Urinary bladder (tissue), 4 donors: Measurements from ENCODE around the gene PIEZO2. TPM values are rescaled to one million over a fixed set of nuclear protein-coding genes. Genes with fewer than 3 reads are reported as not detected.

Source experiments
- DNase-seq: peaks from one replicate; pipeline ENCODE4 v3.0.0-alpha.2; 2015; ENCODE audit errors: extremely low spot score
- H3K27ac ChIP-seq: one replicate; pipeline ENCODE4 v1.5.1; 2013; ENCODE audit warnings: low read depth, mild to moderate bottlenecking, moderate library complexity
- H3K36me3 ChIP-seq: one replicate; pipeline ENCODE4 v1.6.1; 2013; ENCODE audit warnings: mild to moderate bottlenecking, moderate library complexity; ENCODE audit not compliant: insufficient read depth
- H3K4me1 ChIP-seq: one replicate; pipeline ENCODE4 v1.6.1; 2013; ENCODE audit warnings: mild to moderate bottlenecking, moderate library complexity; ENCODE audit not compliant: insufficient read depth
- H3K4me3 ChIP-seq: one replicate; pipeline ENCODE4 v1.5.1; 2013; ENCODE audit warnings: low read depth, low read length
- WGBS: extraction: QIAGEN DNeasy Blood & Tissue Kit; methylation state at CpG from one replicate; pipeline ENCODE4 v1.1.7; 2013; 5-methylcytosine and 5-hydroxymethylcytosine counted together
- polyA plus RNA-seq: library from polyadenylated mRNA; stranded (reverse); fragments of 200-250 nt; gene quantifications from one replicate; pipeline ENCODE4 v1.2.3, GENCODE V29; 2013
- total RNA-seq: library from RNA; depleted of rRNA; stranded (reverse); fragments of >200 nt; gene quantifications from one replicate; pipeline ENCODE4 v1.2.3, GENCODE V29; 2014
- donor health status: healthy with polysubstance abuse.
- donor health status: healthy.

PIEZO2 gene
- total and polyA plus RNA-seq, 2 donors, result 5.9 to 78.1 TPM

DNA sequence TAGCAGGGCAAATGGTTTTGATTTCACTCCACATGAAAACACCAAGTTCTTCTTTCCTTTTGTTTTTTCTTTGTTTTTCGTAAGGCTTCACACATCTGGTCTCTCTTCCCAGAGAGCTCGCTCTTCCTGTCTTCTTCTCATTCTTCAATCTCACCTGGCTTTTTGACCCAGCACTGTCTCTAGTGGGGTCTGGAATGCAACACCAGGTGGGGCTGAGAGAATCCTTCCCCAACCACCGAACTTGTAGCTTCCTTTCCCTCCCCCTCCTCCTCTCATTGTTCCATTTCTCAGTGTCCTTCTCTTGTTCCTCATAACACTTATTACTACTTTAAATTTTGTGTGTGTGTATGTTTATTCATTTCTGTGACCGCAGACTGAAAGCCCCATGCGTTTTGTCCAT lies 13.5 kb upstream of the PIEZO2 start:
- DNase-seq, result no peak
- Histone ChIP-seq H3K4me1 (no peaks in the 10 kb centered on the region), H3K36me3 (no peaks in the 10 kb centered on the region), H3K4me3 (no peak overlapping the region), H3K27ac (no peak overlapping the region)
- WGBS, result 82% methylated on average over 5 of the region's 5 CpGs

DNA sequence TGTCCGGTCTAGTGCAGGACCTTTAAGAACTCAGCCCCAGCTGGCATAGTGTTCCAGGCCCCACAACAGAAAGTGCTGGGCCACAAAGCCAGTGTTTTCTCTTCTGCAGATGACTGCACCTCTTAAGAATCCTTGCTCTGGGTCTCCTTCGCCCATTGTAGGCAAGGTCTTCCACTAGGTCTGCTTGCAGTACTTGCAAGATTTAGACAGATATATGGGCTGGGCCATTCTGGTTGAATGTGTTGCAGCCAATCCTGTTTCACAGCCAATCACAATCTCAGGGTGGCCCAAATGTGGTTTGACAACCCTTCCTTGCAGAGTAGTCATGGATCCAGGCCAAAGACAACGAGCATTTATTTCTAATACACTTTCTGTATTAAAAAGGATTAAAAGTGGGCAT lies 13.1 kb upstream of the PIEZO2 start:
- WGBS, result 91% methylated on average over 3 of the region's 3 CpGs
- H3K4me3 ChIP-seq, result no peak overlapping the region

DNA sequence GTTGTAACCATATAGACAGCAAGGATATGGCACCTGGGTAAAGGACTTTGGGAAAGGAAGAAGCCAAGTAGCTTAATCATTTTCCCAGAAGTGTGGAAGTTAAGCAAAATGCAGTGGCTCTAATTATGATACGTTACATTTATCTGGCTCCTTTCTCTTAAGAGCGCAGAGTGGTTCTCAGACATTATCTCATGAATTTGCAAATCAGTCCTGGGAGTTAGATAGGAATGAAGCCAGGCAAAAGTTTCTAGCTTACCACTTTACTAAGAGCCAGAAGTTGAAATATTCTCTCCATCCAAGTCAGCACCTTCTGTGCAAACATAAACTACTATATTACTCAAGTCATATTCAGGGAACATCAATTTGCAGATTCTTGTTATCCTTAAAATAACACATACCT lies 10.9 kb upstream of the PIEZO2 start:
- no peak for DNase-seq
- Histone ChIP-seq H3K27ac (no peak overlapping the region), H3K4me1 (no peaks in the 10 kb centered on the region), H3K36me3 (no peaks in the 10 kb centered on the region), H3K4me3 (no peak overlapping the region)
- 79% methylated on average over 2 of the region's 2 CpGs for WGBS

More for the DNA sequence above, 13.1 kb upstream of the PIEZO2 start:
- no peaks in the 10 kb centered on the region for H3K4me1 ChIP-seq
- H3K36me3 ChIP-seq, result no peaks in the 10 kb centered on the region
- DNase-seq, result no peak
- H3K27ac ChIP-seq, result no peak overlapping the region

GRCh38 chr18:11159844-11160243 lies 10.5 kb upstream of the PIEZO2 start:
- Histone ChIP-seq H3K4me1 (no peaks in the 10 kb centered on the region), H3K36me3 (no peaks in the 10 kb centered on the region), H3K4me3 (no peak overlapping the region), H3K27ac (no peak overlapping the region)
- WGBS, result 79% methylated on average over 4 of the region's 4 CpGs
- DNase-seq, result no peak

GRCh38 chr18:11156978-11157377 lies 7.6 kb upstream of the PIEZO2 start:
- WGBS, result 75% methylated on average over 1 of the region's 1 CpG
- Histone ChIP-seq H3K27ac (no peak overlapping the region), H3K4me1 (no peaks in the 10 kb centered on the region), H3K36me3 (no peaks in the 10 kb centered on the region), H3K4me3 (no peak overlapping the region)
- DNase-seq, result no peak

DNA sequence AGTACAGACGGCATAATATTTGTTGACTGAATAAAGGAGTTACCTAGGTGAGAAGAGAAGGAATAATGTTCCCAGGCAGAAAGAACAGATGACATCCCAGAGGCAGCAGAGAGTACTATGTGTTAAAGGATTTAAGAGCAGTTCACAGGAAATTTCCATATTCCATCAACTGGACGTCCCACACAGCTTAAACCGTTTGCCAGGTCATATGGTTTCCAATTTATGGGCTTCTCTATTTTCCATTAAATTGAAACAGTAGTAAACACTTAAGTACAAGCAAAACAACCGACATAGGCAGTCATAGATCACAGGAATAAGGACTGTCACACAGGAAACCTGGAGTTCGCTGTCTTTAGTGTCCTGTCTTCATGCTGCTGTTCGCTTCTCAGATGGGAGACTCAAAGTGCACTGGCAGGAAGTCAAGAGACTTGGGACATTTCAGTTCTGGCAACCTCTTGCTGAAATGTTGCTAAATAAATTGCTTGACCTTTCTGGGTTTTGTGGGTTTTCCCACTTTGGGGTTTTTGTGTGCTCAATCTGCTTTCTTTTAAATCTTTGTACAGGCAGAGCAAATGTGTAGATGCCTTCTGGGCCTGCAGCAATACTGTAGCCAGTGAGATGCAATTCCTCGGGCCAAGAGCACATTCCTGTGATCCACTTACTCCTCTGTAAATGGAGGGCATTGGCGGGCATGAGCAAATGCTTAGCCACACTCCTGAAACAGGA lies 5.8 kb upstream of the PIEZO2 start:
- H3K27ac ChIP-seq, result no peak overlapping the region
- H3K4me1 ChIP-seq, result no peaks in the 10 kb centered on the region
- DNase-seq, result no peak
- H3K36me3 ChIP-seq, result no peaks in the 10 kb centered on the region
- no peak overlapping the region for H3K4me3 ChIP-seq
- 73% methylated on average over 8 of the region's 8 CpGs for WGBS

DNA sequence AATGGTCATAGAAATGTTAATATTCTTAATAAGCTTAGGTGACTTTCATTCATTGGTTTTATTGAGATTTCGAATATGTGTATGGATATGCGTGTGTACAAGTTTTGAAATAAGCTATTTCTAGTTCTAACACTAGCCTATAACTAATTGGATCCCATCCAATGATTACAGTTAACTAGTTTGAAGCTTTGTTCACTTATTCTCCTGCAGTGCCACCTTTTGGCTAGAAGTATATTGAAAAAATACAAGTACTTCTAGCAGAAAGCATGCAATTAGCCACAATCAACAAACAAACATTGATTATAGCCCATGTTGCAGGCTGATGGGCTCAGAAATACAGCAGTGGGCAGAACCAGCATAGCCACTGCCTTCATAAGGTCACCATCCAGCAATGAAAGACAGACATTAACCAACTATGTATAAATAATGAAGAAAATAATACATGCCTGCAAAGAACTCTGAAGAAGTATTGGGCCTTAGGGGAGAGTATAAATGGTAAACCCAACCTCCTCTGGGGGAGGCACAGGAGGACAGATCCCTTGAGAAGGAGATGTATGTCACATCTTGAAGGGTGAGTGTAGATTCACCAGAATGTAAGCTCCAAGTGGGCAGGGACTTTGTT lies 5.1 kb upstream of the PIEZO2 start:
- H3K4me1 ChIP-seq, result no peaks in the 10 kb centered on the region
- H3K36me3 ChIP-seq, result no peaks in the 10 kb centered on the region
- WGBS, result 17% methylated on average over 2 of the region's 2 CpGs
- peak; percentile 43 for DNase-seq
- H3K27ac ChIP-seq, result no peak overlapping the region
- H3K4me3 ChIP-seq, result no peak overlapping the region

DNA sequence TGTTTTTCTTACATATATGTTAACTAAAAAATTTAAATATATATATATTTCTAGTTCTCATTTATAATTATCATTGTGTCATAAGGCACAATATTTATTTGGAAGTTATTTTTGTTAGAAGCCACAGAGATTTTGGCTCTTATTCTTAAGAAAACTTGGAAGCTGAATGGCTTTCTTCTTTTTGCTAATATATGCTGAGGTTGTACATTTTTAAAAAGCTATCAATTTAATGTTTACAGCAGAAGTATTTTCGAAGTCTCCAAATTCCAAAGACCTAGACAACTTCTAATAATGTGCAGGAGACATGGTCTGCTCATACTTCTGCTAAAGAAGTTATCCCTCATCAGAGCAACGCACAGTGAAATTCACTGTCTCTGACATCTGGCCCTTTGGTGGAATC lies 3.7 kb upstream of the PIEZO2 start:
- H3K27ac ChIP-seq, result no peak overlapping the region
- no peak overlapping the region for H3K4me3 ChIP-seq
- H3K4me1 ChIP-seq, result no peaks in the 10 kb centered on the region
- H3K36me3 ChIP-seq, result no peaks in the 10 kb centered on the region
- DNase-seq, result no peak
- WGBS, result 88% methylated on average over 2 of the region's 2 CpGs

DNA sequence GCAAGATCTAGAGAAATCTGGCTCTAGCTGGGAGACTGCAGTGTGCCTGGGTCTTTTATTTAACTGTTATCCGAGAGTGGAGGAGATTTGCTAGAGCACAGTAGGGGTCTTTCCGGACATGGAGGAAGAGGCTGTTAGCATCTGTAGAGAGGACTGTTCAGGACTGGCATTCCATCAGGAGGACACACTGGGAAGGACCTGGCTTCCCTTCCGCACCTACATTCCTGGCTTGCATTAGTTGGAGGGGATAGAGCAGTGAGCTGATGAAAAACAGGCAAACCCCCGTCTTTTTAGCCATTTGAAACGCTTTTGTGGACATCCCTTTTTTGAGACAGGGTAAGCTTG lies 874 bp upstream of the PIEZO2 start:
- no peak overlapping the region for H3K4me3 ChIP-seq
- no peak overlapping the region for H3K27ac ChIP-seq
- no peaks in the 10 kb centered on the region for H3K4me1 ChIP-seq
- no peaks in the 10 kb centered on the region for H3K36me3 ChIP-seq
- WGBS, result 84% methylated on average over 5 of the region's 5 CpGs
- DNase-seq, result no peak

DNA sequence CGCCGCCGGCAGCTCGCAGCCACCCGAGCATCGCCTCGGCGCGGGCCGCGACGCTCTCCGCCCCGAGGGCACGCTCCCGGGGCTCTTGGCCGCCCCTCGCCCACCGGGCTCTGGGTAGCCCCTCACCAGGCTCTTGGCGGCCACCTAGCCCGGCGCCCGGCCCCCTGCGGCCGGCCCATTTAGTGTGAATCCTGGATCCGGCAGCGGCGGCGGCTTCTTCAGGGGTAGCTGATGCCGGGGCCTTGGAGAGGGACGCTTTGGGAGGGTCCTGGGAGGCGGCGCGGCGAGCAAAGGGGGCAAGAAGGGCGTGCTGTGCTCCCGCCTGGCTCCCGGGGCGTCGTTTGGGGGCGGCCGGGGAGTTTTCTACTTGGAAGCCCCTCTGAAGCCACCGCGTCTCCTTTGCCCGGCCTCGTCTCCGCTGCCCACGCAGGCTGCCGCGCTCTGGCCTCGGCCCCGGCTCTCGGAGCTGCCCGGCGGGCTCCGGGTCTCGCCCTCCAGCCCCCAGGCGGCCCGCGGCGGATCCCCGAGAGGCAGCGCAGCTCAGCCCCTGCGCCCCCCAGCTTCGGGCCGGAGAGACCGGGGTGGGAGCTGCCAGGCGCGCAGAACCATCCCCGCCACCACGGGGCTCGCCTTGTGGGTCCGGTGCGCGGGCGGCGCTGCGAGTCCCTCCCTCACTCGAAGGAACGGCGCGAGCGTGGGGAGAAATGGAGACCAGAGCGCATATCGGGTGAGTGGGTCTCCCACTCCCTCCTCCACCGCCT lies 509 bp downstream of the PIEZO2 start:
- no peaks in the 10 kb centered on the region for H3K36me3 ChIP-seq
- H3K4me1 ChIP-seq, result no peaks in the 10 kb centered on the region
- 1% methylated on average over 86 of the region's 86 CpGs for WGBS
- H3K4me3 ChIP-seq, result peak overlapping the region; percentile 54
- no peak for DNase-seq
- no peak overlapping the region for H3K27ac ChIP-seq

- 13% methylated on average over 39 of the region's 39 CpGs for WGBS
- no peak overlapping the region for H3K27ac ChIP-seq
- no peak for DNase-seq
- H3K4me1 ChIP-seq, result no peaks in the 10 kb centered on the region
- no peaks in the 10 kb centered on the region for H3K36me3 ChIP-seq
- H3K4me3 ChIP-seq, result peak overlapping the region; percentile 54
These were observed 1.2 kb downstream of the PIEZO2 start for GRCh38 chr18:11147962-11148679.

DNA sequence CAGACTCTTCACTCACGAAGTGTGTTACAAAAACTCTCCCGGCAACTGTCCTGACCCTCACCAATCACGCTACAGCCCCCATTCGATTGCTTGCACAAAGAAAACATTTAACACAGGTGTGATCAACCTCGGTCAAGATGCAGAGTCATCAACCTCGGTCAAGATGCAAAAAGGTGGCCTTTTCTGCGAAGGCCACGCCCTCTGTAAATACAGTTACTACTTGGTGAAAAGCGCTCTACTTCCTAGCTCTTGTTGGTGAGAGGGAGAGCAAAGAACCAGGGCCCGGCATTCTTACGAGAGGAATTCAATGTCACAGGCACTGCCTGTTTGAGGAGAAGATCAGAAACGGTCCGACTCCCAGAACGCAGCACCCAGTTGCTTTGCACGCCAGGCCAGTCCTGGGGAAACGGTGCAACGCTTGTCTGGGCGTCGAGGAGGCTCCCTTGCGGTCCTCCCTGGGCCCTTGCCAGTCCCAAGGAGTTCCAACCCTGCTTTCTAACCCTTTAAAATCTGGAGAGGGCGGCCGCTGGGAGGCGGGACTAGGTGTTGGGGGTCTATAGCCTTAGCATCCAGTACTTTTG lies 1.9 kb downstream of the PIEZO2 start:
- 55% methylated on average over 23 of the region's 23 CpGs for WGBS
- Histone ChIP-seq H3K36me3 (no peaks in the 10 kb centered on the region), H3K27ac (no peak overlapping the region), H3K4me1 (no peaks in the 10 kb centered on the region), H3K4me3 (no peak overlapping the region)
- no peak for DNase-seq

DNA sequence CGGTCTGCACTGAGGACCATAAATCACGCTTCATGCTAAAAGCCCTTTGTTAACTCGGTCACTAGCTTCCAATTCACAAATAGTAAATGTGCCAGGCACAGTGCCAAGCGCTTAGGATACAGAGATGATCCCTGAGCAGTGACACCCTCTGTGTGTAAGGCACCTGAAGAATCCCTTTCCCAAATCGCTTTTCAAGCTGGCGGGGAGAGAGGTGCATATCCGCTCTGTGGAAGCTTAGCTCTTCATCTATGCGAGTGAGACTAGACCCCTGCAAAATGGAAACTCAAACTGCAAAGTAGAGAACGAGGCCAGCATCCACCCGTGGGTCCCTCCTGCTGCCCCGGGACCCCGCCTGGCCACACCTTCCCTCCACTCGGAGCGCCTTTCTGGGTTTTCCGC lies 2.4 kb downstream of the PIEZO2 start:
- DNase-seq, result no peak
- H3K4me1 ChIP-seq, result no peaks in the 10 kb centered on the region
- WGBS, result 67% methylated on average over 15 of the region's 15 CpGs
- H3K36me3 ChIP-seq, result no peaks in the 10 kb centered on the region
- H3K27ac ChIP-seq, result no peak overlapping the region
- no peak overlapping the region for H3K4me3 ChIP-seq
